ENCODE measurements around the gene ATP10A.

DNA sequence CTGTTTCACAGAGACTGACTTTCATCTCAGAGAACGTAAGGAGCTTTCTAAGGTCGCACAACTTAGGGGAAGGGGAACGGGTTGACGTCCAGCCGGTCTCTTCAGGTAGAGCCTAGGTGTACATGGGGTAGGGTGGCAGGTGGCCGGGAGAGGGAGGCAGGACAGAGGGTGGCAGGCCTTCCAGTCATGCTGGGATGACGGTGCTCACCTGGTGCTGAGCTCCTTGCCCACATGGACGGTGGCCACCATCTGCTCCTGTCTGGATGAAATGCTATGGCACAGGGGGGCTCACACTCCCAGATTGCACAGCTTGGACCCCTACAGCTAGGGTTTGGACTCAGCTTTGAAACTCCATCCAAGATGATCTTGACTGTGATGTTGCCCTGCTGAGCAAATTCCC is 144.5 kb downstream of the ATP10A start:
- no peak for TF ChIP-seq POLR2A (IDR thresholded peaks at IDR 0.05)
- TF ChIP-seq, protein P1, sequence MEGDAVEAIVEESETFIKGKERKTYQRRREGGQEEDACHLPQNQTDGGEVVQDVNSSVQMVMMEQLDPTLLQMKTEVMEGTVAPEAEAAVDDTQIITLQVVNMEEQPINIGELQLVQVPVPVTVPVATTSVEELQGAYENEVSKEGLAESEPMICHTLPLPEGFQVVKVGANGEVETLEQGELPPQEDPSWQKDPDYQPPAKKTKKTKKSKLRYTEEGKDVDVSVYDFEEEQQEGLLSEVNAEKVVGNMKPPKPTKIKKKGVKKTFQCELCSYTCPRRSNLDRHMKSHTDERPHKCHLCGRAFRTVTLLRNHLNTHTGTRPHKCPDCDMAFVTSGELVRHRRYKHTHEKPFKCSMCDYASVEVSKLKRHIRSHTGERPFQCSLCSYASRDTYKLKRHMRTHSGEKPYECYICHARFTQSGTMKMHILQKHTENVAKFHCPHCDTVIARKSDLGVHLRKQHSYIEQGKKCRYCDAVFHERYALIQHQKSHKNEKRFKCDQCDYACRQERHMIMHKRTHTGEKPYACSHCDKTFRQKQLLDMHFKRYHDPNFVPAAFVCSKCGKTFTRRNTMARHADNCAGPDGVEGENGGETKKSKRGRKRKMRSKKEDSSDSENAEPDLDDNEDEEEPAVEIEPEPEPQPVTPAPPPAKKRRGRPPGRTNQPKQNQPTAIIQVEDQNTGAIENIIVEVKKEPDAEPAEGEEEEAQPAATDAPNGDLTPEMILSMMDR (IDR thresholded peaks at IDR 0.05), result no peak

Measured in adrenal gland (tissue), 5 donors.